GM23338 (cell line): ENCODE results near the gene AMBP.

Source experiments
- CREB1 ChIP-seq: fragments of 250-450 bp; sonication (Bioruptor Pico); IDR thresholded peaks from 2 replicates; pipeline ENCODE4 v1.5.0; 2020; ENCODE audit warnings: low read depth, mild to moderate bottlenecking, moderate library complexity
- CTCF ChIP-seq, 2 experiments: fragments of 200-600 bp in 1 of 2; sonication (generic) in 1 of 2; conservative IDR thresholded peaks; 2 replicates each; pipeline versions ENCODE4 v1.5.1 to v1.6.1; 2016 to 2017; ENCODE audit warnings: antibody characterized with exemption in 2 of 2, low read depth in 2 of 2, mild to moderate bottlenecking in 2 of 2, moderate library complexity in 1 of 2
- EZH2 ChIP-seq: fragments of 200-600 bp; sonication (generic); IDR thresholded peaks from one replicate; pipeline ENCODE4 v1.8.0; 2017; ENCODE audit warnings: antibody characterized with exemption, mild to moderate bottlenecking, low read depth; ENCODE audit not compliant: unreplicated experiment
- EZH2phosphoT487 ChIP-seq: fragments of 200-600 bp; sonication (generic); IDR thresholded peaks from one replicate; pipeline ENCODE4 v1.8.1; 2018; ENCODE audit warnings: antibody characterized with exemption; ENCODE audit not compliant: unreplicated experiment
- JUNB ChIP-seq: IDR thresholded peaks from one replicate; pipeline ENCODE4 v1.6.1; 2016; ENCODE audit warnings: antibody characterized with exemption; ENCODE audit not compliant: unreplicated experiment
- NANOG ChIP-seq: IDR thresholded peaks from 2 replicates; pipeline ENCODE4 v1.6.1; 2016; ENCODE audit warnings: antibody characterized with exemption, borderline replicate concordance
- POLR2AphosphoS5 ChIP-seq: IDR thresholded peaks from 2 replicates; pipeline ENCODE4 v1.6.1; 2016; ENCODE audit warnings: antibody characterized with exemption, low read depth
- REST ChIP-seq: IDR thresholded peaks from one replicate; pipeline ENCODE4 v1.6.1; 2018; ENCODE audit warnings: antibody characterized with exemption; ENCODE audit not compliant: unreplicated experiment
- STAT1 ChIP-seq: IDR thresholded peaks from one replicate; pipeline ENCODE4 v1.6.1; 2016; ENCODE audit warnings: antibody characterized with exemption; ENCODE audit not compliant: unreplicated experiment
- ZNF331 ChIP-seq: fragments of 250-450 bp; sonication (Bioruptor Pico); IDR thresholded peaks from 2 replicates; pipeline ENCODE4 v1.5.0; 2020; ENCODE audit warnings: low read depth, mild to moderate bottlenecking, moderate library complexity
- TF ChIP-seq, protein P1 (sequence below): IDR thresholded peaks from 2 replicates; pipeline ENCODE4 v1.6.1; 2016; ENCODE audit warnings: antibody characterized with exemption
- TF ChIP-seq, protein P2 (sequence below): fragments of 250-450 bp; sonication (Bioruptor Pico); IDR thresholded peaks from 2 replicates; pipeline ENCODE4 v1.5.0; 2020; ENCODE audit warnings: mild to moderate bottlenecking, moderate library complexity

DNA sequence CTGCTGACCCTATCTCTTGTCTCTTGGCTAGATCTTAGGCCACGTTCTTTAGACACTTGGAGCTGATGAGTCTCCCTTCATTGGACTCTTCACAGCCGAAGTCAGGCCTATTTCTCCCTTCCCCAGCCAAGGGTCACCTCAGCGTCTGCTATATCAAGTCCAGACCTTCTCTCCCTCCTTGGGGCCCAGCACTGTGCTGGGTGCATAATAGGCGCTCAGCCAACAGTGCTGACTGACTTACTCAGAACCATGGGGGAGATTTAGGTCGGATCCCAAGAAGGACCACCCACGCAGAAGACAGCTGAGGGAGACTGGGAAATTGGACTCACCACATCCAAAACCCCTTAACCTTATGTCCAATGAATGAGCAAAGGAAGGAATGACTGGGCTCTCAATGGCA is 5.6 kb upstream of the AMBP start:
- TF ChIP-seq CTCF (conservative IDR thresholded peaks at IDR 0.05; ENCODE audit: low read depth in 2 of 2): no peak
- no peak for TF ChIP-seq REST
- TF ChIP-seq EZH2: no peak
- no peak for TF ChIP-seq EZH2phosphoT487
- no peak for TF ChIP-seq POLR2AphosphoS5
- TF ChIP-seq, protein P1, sequence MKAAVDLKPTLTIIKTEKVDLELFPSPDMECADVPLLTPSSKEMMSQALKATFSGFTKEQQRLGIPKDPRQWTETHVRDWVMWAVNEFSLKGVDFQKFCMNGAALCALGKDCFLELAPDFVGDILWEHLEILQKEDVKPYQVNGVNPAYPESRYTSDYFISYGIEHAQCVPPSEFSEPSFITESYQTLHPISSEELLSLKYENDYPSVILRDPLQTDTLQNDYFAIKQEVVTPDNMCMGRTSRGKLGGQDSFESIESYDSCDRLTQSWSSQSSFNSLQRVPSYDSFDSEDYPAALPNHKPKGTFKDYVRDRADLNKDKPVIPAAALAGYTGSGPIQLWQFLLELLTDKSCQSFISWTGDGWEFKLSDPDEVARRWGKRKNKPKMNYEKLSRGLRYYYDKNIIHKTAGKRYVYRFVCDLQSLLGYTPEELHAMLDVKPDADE: no peak
- TF ChIP-seq STAT1: no peak
- no peak for TF ChIP-seq JUNB
- TF ChIP-seq CREB1: no peak
- TF ChIP-seq, protein P2, sequence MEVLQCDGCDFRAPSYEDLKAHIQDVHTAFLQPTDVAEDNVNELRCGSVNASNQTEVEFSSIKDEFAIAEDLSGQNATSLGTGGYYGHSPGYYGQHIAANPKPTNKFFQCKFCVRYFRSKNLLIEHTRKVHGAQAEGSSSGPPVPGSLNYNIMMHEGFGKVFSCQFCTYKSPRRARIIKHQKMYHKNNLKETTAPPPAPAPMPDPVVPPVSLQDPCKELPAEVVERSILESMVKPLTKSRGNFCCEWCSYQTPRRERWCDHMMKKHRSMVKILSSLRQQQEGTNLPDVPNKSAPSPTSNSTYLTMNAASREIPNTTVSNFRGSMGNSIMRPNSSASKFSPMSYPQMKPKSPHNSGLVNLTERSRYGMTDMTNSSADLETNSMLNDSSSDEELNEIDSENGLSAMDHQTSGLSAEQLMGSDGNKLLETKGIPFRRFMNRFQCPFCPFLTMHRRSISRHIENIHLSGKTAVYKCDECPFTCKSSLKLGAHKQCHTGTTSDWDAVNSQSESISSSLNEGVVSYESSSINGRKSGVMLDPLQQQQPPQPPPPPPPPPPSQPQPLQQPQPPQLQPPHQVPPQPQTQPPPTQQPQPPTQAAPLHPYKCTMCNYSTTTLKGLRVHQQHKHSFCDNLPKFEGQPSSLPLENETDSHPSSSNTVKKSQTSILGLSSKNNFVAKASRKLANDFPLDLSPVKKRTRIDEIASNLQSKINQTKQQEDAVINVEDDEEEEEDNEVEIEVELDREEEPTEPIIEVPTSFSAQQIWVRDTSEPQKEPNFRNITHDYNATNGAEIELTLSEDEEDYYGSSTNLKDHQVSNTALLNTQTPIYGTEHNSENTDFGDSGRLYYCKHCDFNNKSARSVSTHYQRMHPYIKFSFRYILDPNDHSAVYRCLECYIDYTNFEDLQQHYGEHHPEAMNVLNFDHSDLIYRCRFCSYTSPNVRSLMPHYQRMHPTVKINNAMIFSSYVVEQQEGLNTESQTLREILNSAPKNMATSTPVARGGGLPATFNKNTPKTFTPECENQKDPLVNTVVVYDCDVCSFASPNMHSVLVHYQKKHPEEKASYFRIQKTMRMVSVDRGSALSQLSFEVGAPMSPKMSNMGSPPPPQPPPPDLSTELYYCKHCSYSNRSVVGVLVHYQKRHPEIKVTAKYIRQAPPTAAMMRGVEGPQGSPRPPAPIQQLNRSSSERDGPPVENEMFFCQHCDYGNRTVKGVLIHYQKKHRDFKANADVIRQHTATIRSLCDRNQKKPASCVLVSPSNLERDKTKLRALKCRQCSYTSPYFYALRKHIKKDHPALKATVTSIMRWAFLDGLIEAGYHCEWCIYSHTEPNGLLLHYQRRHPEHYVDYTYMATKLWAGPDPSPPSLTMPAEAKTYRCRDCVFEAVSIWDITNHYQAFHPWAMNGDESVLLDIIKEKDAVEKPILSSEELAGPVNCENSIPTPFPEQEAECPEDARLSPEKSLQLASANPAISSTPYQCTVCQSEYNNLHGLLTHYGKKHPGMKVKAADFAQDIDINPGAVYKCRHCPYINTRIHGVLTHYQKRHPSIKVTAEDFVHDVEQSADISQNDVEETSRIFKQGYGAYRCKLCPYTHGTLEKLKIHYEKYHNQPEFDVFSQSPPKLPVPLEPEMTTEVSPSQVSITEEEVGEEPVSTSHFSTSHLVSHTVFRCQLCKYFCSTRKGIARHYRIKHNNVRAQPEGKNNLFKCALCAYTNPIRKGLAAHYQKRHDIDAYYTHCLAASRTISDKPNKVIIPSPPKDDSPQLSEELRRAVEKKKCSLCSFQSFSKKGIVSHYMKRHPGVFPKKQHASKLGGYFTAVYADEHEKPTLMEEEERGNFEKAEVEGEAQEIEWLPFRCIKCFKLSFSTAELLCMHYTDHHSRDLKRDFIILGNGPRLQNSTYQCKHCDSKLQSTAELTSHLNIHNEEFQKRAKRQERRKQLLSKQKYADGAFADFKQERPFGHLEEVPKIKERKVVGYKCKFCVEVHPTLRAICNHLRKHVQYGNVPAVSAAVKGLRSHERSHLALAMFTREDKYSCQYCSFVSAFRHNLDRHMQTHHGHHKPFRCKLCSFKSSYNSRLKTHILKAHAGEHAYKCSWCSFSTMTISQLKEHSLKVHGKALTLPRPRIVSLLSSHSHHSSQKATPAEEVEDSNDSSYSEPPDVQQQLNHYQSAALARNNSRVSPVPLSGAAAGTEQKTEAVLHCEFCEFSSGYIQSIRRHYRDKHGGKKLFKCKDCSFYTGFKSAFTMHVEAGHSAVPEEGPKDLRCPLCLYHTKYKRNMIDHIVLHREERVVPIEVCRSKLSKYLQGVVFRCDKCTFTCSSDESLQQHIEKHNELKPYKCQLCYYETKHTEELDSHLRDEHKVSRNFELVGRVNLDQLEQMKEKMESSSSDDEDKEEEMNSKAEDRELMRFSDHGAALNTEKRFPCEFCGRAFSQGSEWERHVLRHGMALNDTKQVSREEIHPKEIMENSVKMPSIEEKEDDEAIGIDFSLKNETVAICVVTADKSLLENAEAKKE: no peak
- no peak for TF ChIP-seq ZNF331 (CRISPR knock-in tag)
- no peak for TF ChIP-seq NANOG
